BJ (cell line): Measurements from ENCODE around the gene ARHGEF1. TPM values are rescaled to one million over a fixed set of nuclear protein-coding genes. Genes with fewer than 3 reads are reported as not detected.

Source experiments
- CTCF ChIA-PET: fragments of 350-600 bp; formaldehyde crosslinking; extraction: SDS; loops from one replicate; lab custom pipeline; 2021; ENCODE audit warnings: antibody characterized with exemption, inconsistent platforms; lab: Yijun Ruan, JAX
- POLR2A ChIA-PET: fragments of 300-600 bp; sonication (Branson Sonifier 250); formaldehyde crosslinking; extraction: SDS; loops from one replicate; lab custom pipeline; 2021; ENCODE audit warnings: antibody characterized with exemption; lab: Charles Lee
- DNase-seq: peaks from one replicate; pipeline ENCODE4 v3.0.0-alpha.2; 2011; ENCODE audit warnings: low read depth
- H3K27me3 ChIP-seq: 2 replicates; pipeline ENCODE4 v1.6.0; 2011; ENCODE audit warnings: low read length; ENCODE audit not compliant: control insufficient read depth, insufficient read depth
- H3K36me3 ChIP-seq: 2 replicates; pipeline ENCODE4 v1.5.1; 2011; ENCODE audit warnings: low read length; ENCODE audit not compliant: control insufficient read depth, insufficient read depth
- H3K4me3 ChIP-seq: 2 replicates; pipeline ENCODE4 v1.5.1; 2011; ENCODE audit warnings: low read depth, mild to moderate bottlenecking, control low read depth, low read length
- CTCF ChIP-seq: IDR thresholded peaks from 2 replicates; pipeline ENCODE4 v1.5.1; 2011; ENCODE audit warnings: low read depth, mild to moderate bottlenecking, control low read depth, inconsistent platforms, low read length, moderate library complexity; ENCODE audit not compliant: insufficient read depth
- polyA plus RNA-seq: library from polyadenylated mRNA; depleted of rRNA; stranded (reverse); fragments of >200 nt; gene quantifications from 2 replicates; pipeline ENCODE4 v1.2.3, GENCODE V29; 2011

Gene ARHGEF1
- polyA plus RNA-seq, 1 experiment = 41.0 TPM

GRCh38 chr19:41895745-41896580 lies 13.0 kb downstream of the ARHGEF1 start:
- peak; percentile 25; the same call in 1 of the 2 replicates for TF ChIP-seq CTCF
- ChIA-PET POLR2A (no interaction called here), CTCF (interaction anchor here (0.9 to 1.6 kb wide), 3 partner anchors 12 to 65 kb away, joined by 3 to 4 read pairs (median 4); no protein-coding TSS in a partner anchor)
- no peaks in the 10 kb centered on the region for H3K27me3 ChIP-seq
- no peak for DNase-seq
- peaks cover 41% of the 10 kb centered on the region for H3K36me3 ChIP-seq
- H3K4me3 ChIP-seq = no peak overlapping the region

- Histone ChIP-seq H3K4me3 (no peak overlapping the region), H3K36me3 (peaks cover 42% of the 10 kb centered on the region), H3K27me3 (no peaks in the 10 kb centered on the region)
- TF ChIP-seq CTCF = no peak
- POLR2A ChIA-PET = no interaction called here
- CTCF ChIA-PET = interaction anchor here (0.9 kb wide), 1 partner anchor 55 kb away, joined by 4 read pairs; no protein-coding TSS in a partner anchor
- no peak for DNase-seq
Measured at GRCh38 chr19:41896581-41896942, 13.6 kb downstream of the ARHGEF1 start.

GRCh38 chr19:41897181-41897580 lies 14.2 kb downstream of the ARHGEF1 start:
- no peaks in the 10 kb centered on the region for H3K27me3 ChIP-seq
- peaks cover 45% of the 10 kb centered on the region for H3K36me3 ChIP-seq
- POLR2A ChIA-PET = no interaction called here
- DNase-seq = no peak
- no peak for TF ChIP-seq CTCF
- H3K4me3 ChIP-seq = no peak overlapping the region
- CTCF ChIA-PET = no interaction called here

- POLR2A ChIA-PET = interaction anchor here (0.5 kb wide), 1 partner anchor 51 kb away, joined by 5 read pairs; no protein-coding TSS in a partner anchor
- peaks cover 46% of the 10 kb centered on the region for H3K36me3 ChIP-seq
- TF ChIP-seq CTCF = no peak
Measured at GRCh38 chr19:41897820-41898219, 14.8 kb downstream of the ARHGEF1 start.

GRCh38 chr19:41898235-41898634 lies 15.3 kb downstream of the ARHGEF1 start:
- ChIA-PET CTCF (interaction anchor here (1.4 kb wide), 1 partner anchor 12 kb away, joined by 4 read pairs; no protein-coding TSS in a partner anchor), POLR2A (interaction anchor here (0.5 kb wide), 1 partner anchor 51 kb away, joined by 5 read pairs; no protein-coding TSS in a partner anchor)
- H3K4me3 ChIP-seq = no peak overlapping the region
- H3K36me3 ChIP-seq = peaks cover 48% of the 10 kb centered on the region
- TF ChIP-seq CTCF = no peak
- DNase-seq = no peak
- H3K27me3 ChIP-seq = no peaks in the 10 kb centered on the region

More at GRCh38 chr19:41897820-41898219, 14.8 kb downstream of the ARHGEF1 start:
- CTCF ChIA-PET = no interaction called here
- Histone ChIP-seq H3K27me3 (no peaks in the 10 kb centered on the region), H3K4me3 (no peak overlapping the region)
- no peak for DNase-seq
